Measurements from ENCODE around the gene INO80B. TPM values are rescaled to one million over a fixed set of nuclear protein-coding genes. Genes with fewer than 3 reads are reported as not detected.
A peak's percentile ranks its signal among the peaks of the same experiment; 100 is the strongest.

Gene INO80B
- total RNA-seq, 1 experiment from 2014 or later = 24.0 TPM

- no peaks in the 10 kb centered on the region for H3K9me3 ChIP-seq (ENCODE audit: control insufficient read depth in 1 of 2, insufficient read depth in 1 of 2, low read depth in 1 of 2, low read length in 2 of 2)
- peaks cover 29 to 47% of the 10 kb centered on the region in 2 experiments for H3K4me1 ChIP-seq (ENCODE audit: control insufficient read depth in 1 of 2, insufficient read depth in 2 of 2, low read length in 2 of 2)
- peaks cover 45% of the 10 kb centered on the region for H3K79me2 ChIP-seq (ENCODE audit: insufficient read depth, low read length)
- ATAC-seq = peak; percentile 9
- BruUV-seq (replicated peaks) = TSS peak; percentile 46
- peak overlapping the region; percentile 66 to 69 for H3K4me3 ChIP-seq (replicated peaks in 1 of 2; ENCODE audit: low read depth in 1 of 2, low read length in 2 of 2)
- peak overlapping the region; percentile 91 for H3K4me2 ChIP-seq (ENCODE audit: low read length)
- no peak for DNase-seq (ENCODE audit: low read depth, low spot score)
- no peak for TF ChIP-seq FOSL1 (IDR thresholded peaks at IDR 0.05; ENCODE audit: low read depth)
- no peak for TF ChIP-seq ATF3 (IDR thresholded peaks at IDR 0.05)
- TF ChIP-seq ZFX (IDR thresholded peaks at IDR 0.05) = peak; percentile 58
- H3K27me3 ChIP-seq (ENCODE audit: insufficient read depth, low read length) = no peaks in the 10 kb centered on the region
- ChIA-PET CTCF (interaction anchor here (1.3 to 1.4 kb wide), 3 partner anchors 41 to 106 kb away, joined by 3 to 6 read pairs (median 4); partner anchors contain the start of genes CCDC142 and TTC31), POLR2A (interaction anchor here (0.7 to 1.7 kb wide), 8 partner anchors 7 to 50 kb away, joined by 3 to 10 read pairs (median 4); partner anchors contain the start of genes INO80B and MRPL53), RAD21 (ENCODE audit: low non-redundant PET in 1 of 2, low total read pairs in 2 of 2, uncharacterized antibody in 2 of 2, unreplicated experiment in 2 of 2) (no interaction called here)
- intact Hi-C loops (cut with micrococcal nuclease) = no loop called here
- no peaks in the 10 kb centered on the region for H3K9me2 ChIP-seq (ENCODE audit: insufficient read depth)
- H3K9ac ChIP-seq (ENCODE audit: low read length) = peak overlapping the region; percentile 78
- peak overlapping the region; percentile 99 for H3K27ac ChIP-seq (ENCODE audit: low read depth, low read length)
- H4K20me1 ChIP-seq (ENCODE audit: insufficient read depth) = no peaks in the 10 kb centered on the region; the same call in 1 of the 2 replicates
- peaks cover 0 to 13% of the 10 kb centered on the region in 2 experiments; a peak in 1 of 4 replicates for H3K36me3 ChIP-seq (ENCODE audit: control insufficient read depth in 1 of 2, insufficient read depth in 2 of 2, low read length in 2 of 2)
- H2AFZ ChIP-seq (ENCODE audit: low read depth, low read length, poor library complexity, severe bottlenecking) = no peak overlapping the region
These were observed 13.7 kb upstream of the INO80B start for GRCh38 chr2:74441170-74441689.

GRCh38 chr2:74441690-74442482, 13.0 kb upstream of the INO80B start, which contains the start of gene RTKN:
RTKN (minus strand) TSS chr2:74441937; CDS start chr2:74441816, 121 bp downstream.
- peaks cover 0 to 13% of the 10 kb centered on the region in 2 experiments; a peak in 1 of 4 replicates for H3K36me3 ChIP-seq (ENCODE audit: control insufficient read depth in 1 of 2, insufficient read depth in 2 of 2, low read length in 2 of 2)
- ChIA-PET RAD21 (ENCODE audit: low non-redundant PET in 1 of 2, low total read pairs in 2 of 2, uncharacterized antibody in 2 of 2, unreplicated experiment in 2 of 2) (no interaction called here), POLR2A (interaction anchor here (0.9 to 3.0 kb wide), 8 partner anchors 10 to 62 kb away, joined by 3 to 13 read pairs (median 4); partner anchors contain the start of genes DCTN1, INO80B and WBP1), CTCF (no interaction called here)
- no TSS peak for BruUV-seq (replicated peaks)
- DNase-seq (ENCODE audit: low read depth, low spot score) (peak; percentile 82), ATAC-seq (peak; percentile 60)
- peak within 1 kb of the TSS; percentile 91 for H3K4me2 ChIP-seq (ENCODE audit: low read length)
- H2AFZ ChIP-seq (ENCODE audit: low read depth, low read length, poor library complexity, severe bottlenecking) = peak within 1 kb of the TSS; percentile 13
- H3K27ac ChIP-seq (ENCODE audit: low read depth, low read length) = peak within 1 kb of the TSS; percentile 99
- H3K4me1 ChIP-seq (ENCODE audit: control insufficient read depth in 1 of 2, insufficient read depth in 2 of 2, low read length in 2 of 2) = peaks cover 29 to 47% of the 10 kb centered on the region in 2 experiments
- no peaks in the 10 kb centered on the region for H3K9me3 ChIP-seq (ENCODE audit: control insufficient read depth in 1 of 2, insufficient read depth in 1 of 2, low read depth in 1 of 2, low read length in 2 of 2)
- H3K4me3 ChIP-seq (replicated peaks in 1 of 2; ENCODE audit: low read depth in 1 of 2, low read length in 2 of 2) = peak within 1 kb of the TSS; percentile 66 to 69
- no peaks in the 10 kb centered on the region; the same call in 1 of the 2 replicates for H4K20me1 ChIP-seq (ENCODE audit: insufficient read depth)
- H3K27me3 ChIP-seq (ENCODE audit: insufficient read depth, low read length) = no peaks in the 10 kb centered on the region
- intact Hi-C loops (cut with micrococcal nuclease) = no loop called here
- H3K9ac ChIP-seq (ENCODE audit: low read length) = peak within 1 kb of the TSS; percentile 78
- no peak for TF ChIP-seq POLR2A (IDR thresholded peaks at IDR 0.05; ENCODE audit: borderline replicate concordance, extremely low read depth, insufficient read depth, insufficient read length)
- TF ChIP-seq ZFX (IDR thresholded peaks at IDR 0.05) = peak; percentile 46; the same call in 1 of the 2 replicates
- no peak for TF ChIP-seq CEBPB (IDR thresholded peaks at IDR 0.05; ENCODE audit: low read depth)
- TF ChIP-seq JUND (IDR thresholded peaks at IDR 0.05) = no peak
- peak; percentile 80 for TF ChIP-seq POLR2AphosphoS5 (IDR thresholded peaks at IDR 0.05; ENCODE audit: low read depth, low read length)
- peak; percentile 30 for TF ChIP-seq ZBTB33 (IDR thresholded peaks at IDR 0.05; ENCODE audit: extremely low read depth, insufficient replicate concordance, low read length)
- peak; percentile 91 for TF ChIP-seq TCF7L2 (IDR thresholded peaks at IDR 0.05; ENCODE audit: borderline replicate concordance, extremely low read depth, insufficient read depth, insufficient read length)
- H3K9me2 ChIP-seq (ENCODE audit: insufficient read depth) = no peaks in the 10 kb centered on the region
- H3K79me2 ChIP-seq (ENCODE audit: insufficient read depth, low read length) = peaks cover 39% of the 10 kb centered on the region

All from HCT116 (cell line).